RWPE2 (cell line): ENCODE results near the gene IL31.

Experiments used
- ATAC-seq: fragments of 200-7000 bp; cut with Tn5 transposase; 3 replicates; pipeline ENCODE4 v1.9.1; 2021; ENCODE audit warnings: low read depth
- DNase-seq: peaks from one replicate; pipeline ENCODE4 v3.0.0-alpha.2; 2020; ENCODE audit warnings: low spot score
- H3K27ac ChIP-seq: fragments of 450-650 bp; 2 replicates; pipeline ENCODE4 v1.5.1; 2017; ENCODE audit warnings: mild to moderate bottlenecking; ENCODE audit not compliant: poor library complexity, severe bottlenecking
- H3K27me3 ChIP-seq: fragments of 250-450 bp; sonication (Bioruptor Pico); 2 replicates; pipeline ENCODE4 v1.5.1; 2021; ENCODE audit warnings: mild to moderate bottlenecking, moderate library complexity; ENCODE audit not compliant: insufficient read depth, poor library complexity, severe bottlenecking
- H3K36me3 ChIP-seq: fragments of 250-450 bp; sonication (Bioruptor Pico); 2 replicates; pipeline ENCODE4 v1.5.1; 2020; ENCODE audit warnings: low read depth, mild to moderate bottlenecking, moderate library complexity
- H3K4me1 ChIP-seq: fragments of 250-450 bp; sonication (Bioruptor Pico); 2 replicates; pipeline ENCODE4 v1.5.1; 2021; ENCODE audit warnings: mild to moderate bottlenecking, moderate library complexity; ENCODE audit not compliant: insufficient read depth, poor library complexity, severe bottlenecking
- H3K4me3 ChIP-seq: fragments of 250-450 bp; sonication (Bioruptor Pico); 2 replicates; pipeline ENCODE4 v1.5.1; 2021; ENCODE audit warnings: mild to moderate bottlenecking, moderate library complexity; ENCODE audit not compliant: severe bottlenecking
- H3K9me3 ChIP-seq: fragments of 250-450 bp; sonication (Bioruptor Pico); 2 replicates; pipeline ENCODE4 v1.5.1; 2021; ENCODE audit warnings: mild to moderate bottlenecking, moderate library complexity; ENCODE audit not compliant: severe bottlenecking
- CTCF ChIP-seq: fragments of 450-650 bp; IDR thresholded peaks from one replicate; pipeline ENCODE4 v1.5.1; 2017; ENCODE audit warnings: mild to moderate bottlenecking, moderate library complexity; ENCODE audit not compliant: poor library complexity, severe bottlenecking

Gene IL31

GRCh38 chr12:122172262-122172939 is 1.6 kb downstream of the IL31 start:
- no peak overlapping the region for H3K27ac ChIP-seq
- H3K4me3 ChIP-seq: no peak overlapping the region
- H3K4me1 ChIP-seq: no peaks in the 10 kb centered on the region
- no peak for TF ChIP-seq CTCF
- H3K27me3 ChIP-seq: no peaks in the 10 kb centered on the region
- no peak for ATAC-seq
- no peak for DNase-seq
- no peaks in the 10 kb centered on the region for H3K36me3 ChIP-seq
- no peaks in the 10 kb centered on the region for H3K9me3 ChIP-seq

- no peak for TF ChIP-seq CTCF
- Histone ChIP-seq H3K36me3 (no peaks in the 10 kb centered on the region), H3K4me3 (no peak overlapping the region), H3K27ac (no peak overlapping the region), H3K27me3 (no peaks in the 10 kb centered on the region), H3K9me3 (no peaks in the 10 kb centered on the region), H3K4me1 (no peaks in the 10 kb centered on the region)
- DNase-seq (no peak), ATAC-seq (no peak)
These were observed 2.6 kb downstream of the IL31 start for GRCh38 chr12:122171399-122171798.

- Histone ChIP-seq H3K9me3 (no peaks in the 10 kb centered on the region), H3K4me1 (no peaks in the 10 kb centered on the region), H3K27me3 (no peaks in the 10 kb centered on the region)
These were observed 5.5 kb downstream of the IL31 start for GRCh38 chr12:122168492-122168891.

GRCh38 chr12:122167356-122167925 is 6.6 kb downstream of the IL31 start:
- Histone ChIP-seq H3K4me3 (no peak overlapping the region), H3K27me3 (no peaks in the 10 kb centered on the region), H3K27ac (no peak overlapping the region), H3K36me3 (no peaks in the 10 kb centered on the region), H3K9me3 (no peaks in the 10 kb centered on the region), H3K4me1 (no peaks in the 10 kb centered on the region)
- no peak for TF ChIP-seq CTCF
- ATAC-seq: no peak
- no peak for DNase-seq

More at GRCh38 chr12:122168492-122168891, 5.5 kb downstream of the IL31 start:
- Histone ChIP-seq H3K36me3 (no peaks in the 10 kb centered on the region), H3K4me3 (no peak overlapping the region), H3K27ac (no peak overlapping the region)
- DNase-seq (no peak), ATAC-seq (no peak)
- TF ChIP-seq CTCF: no peak
